SH-SY5Y (cell line): ENCODE measurements around the gene ETFRF1.

ENCODE experiments used
- GATA2 ChIP-seq: IDR thresholded peaks from 2 replicates; pipeline ENCODE4 v1.6.1; 2011; ENCODE audit warnings: mild to moderate bottlenecking, low read depth, low read length
- GATA3 ChIP-seq: IDR thresholded peaks from 2 replicates; pipeline ENCODE4 v1.6.1; 2011; ENCODE audit warnings: low read depth, mild to moderate bottlenecking, low read length, moderate library complexity

The ETFRF1 gene

DNA sequence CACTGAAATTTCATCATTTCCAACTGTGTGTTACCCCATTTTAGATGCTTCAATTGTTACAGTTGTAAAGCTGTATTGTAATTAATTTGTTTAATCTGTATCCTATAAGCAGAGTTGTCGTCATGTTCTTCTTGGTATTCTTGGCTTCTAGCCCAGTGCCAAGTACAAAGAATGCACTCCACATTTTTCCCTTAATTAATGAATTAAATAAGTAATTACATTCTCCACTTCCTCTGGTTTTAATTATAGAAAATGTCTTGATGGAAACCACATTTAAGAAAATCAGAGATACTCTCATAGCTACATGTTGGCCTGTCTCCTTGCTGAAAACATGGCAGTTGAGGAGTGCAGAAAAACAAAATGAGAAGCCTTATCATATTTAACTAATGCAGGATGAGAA is 823 bp upstream of the ETFRF1 start:
- TF ChIP-seq GATA2 (no peak), GATA3 (no peak)

DNA sequence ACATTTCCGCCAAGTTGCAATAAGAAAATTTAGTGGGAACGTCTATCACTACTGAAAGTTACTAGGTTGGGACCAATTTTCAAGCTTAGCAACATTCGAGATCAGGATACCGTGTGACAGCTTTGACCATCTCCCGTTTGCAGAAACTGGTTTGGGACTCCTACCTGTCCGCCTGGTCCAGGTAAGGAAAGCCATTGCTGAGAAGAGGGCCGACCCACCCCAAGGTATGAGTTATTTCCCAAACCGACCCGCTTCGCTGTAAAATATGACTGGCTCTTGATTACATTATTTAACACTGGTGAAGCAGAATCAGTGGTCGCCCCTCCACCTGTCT is 348 bp upstream of the ETFRF1 start:
- no peak for TF ChIP-seq GATA3

DNA sequence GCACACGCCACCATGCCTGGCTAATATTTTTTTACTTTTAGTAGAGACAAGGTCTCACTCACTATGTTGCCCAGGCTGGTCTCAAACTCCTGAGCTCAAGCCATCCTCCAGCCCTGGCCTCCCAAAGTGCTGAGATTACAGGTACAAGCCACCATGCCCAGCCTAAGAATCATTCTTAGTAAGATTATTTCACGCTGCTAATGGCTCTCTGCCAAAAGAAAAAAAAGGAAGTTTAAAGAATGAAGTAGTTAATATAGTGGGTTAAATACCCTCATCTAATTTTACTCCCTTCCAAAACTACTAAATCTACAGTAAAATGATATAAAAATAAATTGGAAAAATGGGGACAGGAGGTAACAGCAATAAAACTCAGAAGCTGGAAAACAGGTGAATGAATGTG is 2.6 kb downstream of the ETFRF1 start:
- TF ChIP-seq GATA2, result no peak
- TF ChIP-seq GATA3, result no peak

DNA sequence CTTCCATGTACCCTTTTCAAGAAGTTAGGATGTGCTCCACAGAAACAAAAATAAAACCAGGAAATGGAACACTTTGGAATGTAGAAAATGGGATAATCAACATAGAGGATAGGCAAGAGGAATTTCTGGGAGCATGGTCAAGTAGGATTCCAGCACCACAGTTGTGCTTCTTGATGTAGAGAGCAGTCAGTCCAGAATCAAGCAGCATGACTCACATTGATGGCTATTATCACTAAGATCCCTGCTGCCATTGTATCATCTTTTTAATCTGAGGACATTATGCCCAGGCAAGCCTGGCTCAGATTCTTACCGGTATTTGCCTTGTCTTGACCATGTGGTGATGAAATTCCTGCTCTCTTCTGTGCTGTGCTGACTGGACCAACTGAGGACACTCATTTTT is 5.7 kb downstream of the ETFRF1 start:
- TF ChIP-seq GATA2, result no peak
- no peak for TF ChIP-seq GATA3

DNA sequence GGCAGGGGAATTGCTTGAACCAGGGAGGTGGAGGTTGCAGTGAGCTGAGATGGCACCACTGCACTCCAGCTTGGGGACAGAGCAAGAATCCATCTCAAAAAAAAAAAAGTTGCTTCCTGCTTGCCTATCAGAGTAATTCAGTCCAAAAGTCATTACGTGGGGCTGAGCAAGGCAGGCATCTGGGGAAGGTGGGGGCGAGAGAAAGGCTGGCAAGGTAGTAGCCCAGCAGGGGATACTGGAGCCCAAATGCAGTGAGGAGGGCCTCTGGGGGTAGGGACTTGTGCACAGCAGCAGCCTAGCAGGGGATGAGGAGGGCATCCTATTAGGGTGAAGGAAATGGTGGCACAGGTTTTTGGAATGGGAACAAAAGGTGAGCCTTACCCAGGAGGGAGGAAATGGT is 7.1 kb downstream of the ETFRF1 start:
- no peak for TF ChIP-seq GATA2
- TF ChIP-seq GATA3, result no peak

DNA sequence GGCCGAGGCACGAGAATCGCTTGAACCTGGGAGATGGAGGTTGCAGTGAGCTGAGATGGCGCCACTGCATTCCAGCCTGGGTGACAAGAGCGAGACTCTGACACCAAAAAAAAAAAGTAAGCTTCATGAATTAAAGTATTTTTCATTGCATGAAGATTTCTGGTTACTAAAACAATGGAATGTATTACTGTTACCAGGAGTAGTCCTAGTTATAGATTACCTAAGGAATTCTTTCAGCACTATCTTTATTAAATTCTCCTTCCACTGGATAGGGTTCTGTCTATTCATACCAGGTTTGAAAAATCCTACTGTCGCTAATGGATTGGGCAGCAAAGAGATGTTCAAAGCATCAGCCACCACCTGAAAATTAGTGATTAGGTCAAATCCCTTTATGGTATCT is 12.4 kb downstream of the ETFRF1 start:
- TF ChIP-seq GATA3, result no peak
- TF ChIP-seq GATA2, result no peak

DNA sequence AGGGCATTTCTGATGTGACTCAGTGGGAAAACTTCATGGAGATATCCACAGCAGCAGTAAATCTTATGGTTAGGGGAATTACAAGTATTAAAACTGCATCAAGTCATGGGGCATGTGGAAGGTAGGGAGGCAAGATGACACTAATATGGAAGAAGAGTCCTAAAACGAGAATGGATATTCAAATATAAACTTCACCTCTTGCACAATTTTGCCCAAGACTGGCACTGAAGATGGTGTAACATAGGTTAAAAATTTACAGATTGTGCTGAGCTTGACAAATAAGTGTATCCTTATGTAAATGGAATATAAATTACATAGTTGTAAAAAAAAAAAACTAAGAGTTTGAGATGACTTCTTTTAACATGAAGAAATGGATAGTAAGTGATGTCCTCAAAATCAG is 12.8 kb downstream of the ETFRF1 start:
- TF ChIP-seq GATA3, result no peak
- no peak for TF ChIP-seq GATA2

DNA sequence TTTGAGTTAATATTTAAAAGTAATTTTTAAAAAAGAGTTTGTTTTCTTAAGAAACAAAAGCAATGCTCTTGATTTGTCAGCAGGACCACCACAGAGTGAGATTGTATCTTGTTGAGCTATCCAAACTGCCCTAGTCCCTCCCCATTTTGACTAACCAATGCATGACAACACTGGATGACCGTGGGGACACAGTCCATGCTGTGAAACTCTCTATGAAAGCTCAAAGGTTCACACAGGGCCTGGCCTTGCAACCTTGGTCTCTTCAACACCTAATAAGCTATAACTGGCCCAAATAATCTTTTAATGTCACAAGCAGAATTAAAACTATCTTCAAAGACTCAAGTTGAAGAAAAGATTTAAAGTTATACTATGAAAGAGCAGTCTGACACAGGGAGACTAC is 13.5 kb downstream of the ETFRF1 start:
- TF ChIP-seq GATA3 (no peak), GATA2 (no peak)

DNA sequence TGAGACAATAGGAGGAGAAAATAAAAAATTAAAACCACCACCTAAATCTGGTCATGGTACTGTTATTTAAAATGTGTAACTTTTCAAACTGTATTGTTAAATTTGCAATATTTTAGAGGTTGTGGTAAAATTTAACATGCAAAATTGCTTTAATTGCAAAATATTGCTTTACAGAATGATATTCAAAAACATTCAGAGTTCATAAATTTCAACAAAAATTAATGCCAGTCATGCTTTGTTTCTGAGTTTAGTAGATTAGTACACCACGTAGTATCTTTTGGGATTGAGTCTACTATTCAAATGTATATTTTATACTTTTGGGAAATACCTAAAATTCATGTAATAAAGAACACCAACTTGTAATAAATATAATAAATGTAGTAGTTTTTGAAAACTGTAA is 18.3 kb downstream of the ETFRF1 start:
- TF ChIP-seq GATA2 (no peak), GATA3 (no peak)

DNA sequence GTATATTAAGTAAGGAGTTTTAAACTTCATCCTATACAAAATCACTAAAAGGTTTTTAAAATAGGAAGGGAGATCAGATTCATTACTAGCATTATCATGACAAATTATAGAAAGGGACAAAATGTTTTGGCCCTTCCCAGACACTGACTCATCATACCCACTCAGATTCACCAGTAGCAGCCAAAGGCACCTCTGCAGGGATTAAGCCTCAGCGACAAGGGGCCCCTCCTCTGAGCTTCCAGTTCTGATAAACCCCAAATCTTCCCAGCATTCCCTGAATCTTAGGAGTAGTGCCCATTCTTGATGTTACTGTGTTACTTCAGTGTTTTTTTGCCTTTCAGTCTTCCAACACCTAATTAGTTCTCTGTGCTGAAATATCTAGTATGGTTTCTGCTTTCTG is 41.2 kb downstream of the ETFRF1 start:
- TF ChIP-seq GATA2, result no peak

DNA sequence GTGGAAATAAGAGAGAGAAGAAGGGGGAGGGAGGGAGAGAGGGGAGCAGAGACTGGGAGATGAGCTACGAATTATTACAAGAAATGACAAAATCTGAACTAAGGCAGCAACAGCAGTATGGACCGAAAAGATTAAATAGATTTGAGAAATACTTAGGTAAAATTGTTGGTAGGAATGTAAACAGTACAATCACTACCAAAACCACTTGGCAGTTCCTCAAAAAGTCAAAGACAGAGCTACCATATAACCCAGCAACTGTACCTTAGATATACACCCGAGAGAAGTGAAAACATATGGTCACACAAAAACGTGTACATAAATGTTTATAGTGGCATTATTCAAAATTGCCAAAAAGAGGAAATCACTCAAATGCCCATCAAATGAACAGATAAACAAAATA is 41.6 kb downstream of the ETFRF1 start:
- TF ChIP-seq GATA3 (no peak), GATA2 (no peak)

DNA sequence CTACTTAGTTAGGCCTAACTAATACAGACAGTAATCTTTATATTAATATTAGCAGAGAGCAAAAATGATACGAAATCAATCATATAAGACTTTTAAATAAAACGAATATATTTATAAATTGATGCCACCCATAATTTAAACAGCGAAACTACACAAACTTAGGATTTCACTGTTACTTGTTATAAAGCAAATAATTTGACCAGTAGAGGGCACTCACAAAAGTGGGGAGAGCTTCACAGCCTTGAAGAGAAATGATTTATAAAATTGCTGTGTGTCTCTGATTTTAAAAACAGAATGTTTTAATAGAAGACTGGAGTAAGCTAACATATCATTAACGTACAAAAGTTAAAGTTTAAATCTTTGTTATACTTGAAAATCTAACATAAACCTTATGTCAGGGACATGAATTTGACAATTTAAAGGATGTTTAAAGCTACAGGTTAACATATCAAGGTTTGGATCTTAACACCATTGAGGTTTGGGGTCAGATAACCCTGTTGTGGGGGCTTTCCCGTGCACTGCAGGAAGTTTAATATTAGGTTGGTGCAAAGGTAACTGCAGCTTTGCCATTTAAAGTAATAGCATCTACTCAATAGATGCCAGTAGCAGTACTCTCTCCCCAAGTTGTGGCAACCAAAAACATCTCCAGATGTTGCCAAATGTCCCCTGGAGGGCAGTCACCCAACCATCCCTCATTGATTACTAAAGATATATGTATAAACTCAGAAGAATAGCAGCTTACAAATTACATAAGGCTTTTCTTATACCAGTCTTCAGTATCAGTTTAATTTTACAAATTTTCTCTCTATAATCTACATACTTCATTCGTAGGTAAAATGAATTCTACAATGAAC is 46.4 kb downstream of the ETFRF1 start:
- no peak for TF ChIP-seq GATA3
- TF ChIP-seq GATA2, result no peak

DNA sequence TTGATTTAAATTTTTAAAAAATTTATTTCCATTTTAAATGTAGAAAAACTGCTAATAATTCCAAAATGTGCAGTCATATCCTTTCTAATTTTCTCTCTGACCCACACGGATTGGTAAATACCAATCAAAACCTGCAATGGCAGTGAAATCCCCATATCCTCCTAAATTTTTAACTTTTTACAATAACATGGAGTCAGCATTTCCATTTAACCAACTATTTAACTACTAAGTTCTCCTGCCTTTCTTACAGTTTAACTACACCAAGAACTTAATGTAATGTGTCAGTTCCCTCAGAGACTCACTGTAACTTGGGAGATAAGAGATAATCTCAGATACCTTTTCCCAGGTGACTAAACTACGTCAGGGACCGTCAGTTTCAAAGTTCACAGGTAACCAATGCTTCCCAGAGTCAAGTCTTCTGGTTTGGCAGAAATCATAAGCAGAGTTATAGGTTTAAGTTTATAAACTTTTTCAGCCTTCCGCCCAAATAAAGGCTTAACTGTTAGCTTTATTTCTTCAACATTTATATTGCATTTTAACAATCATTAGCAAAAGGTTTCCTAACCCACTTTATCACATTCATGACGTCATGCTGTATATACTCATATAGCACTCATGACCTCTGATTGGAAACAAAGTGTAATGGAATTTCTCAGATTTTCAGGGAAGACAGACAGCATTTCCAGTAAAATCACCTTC is 48.1 kb downstream of the ETFRF1 start:
- no peak for TF ChIP-seq GATA3
- TF ChIP-seq GATA2, result no peak

DNA sequence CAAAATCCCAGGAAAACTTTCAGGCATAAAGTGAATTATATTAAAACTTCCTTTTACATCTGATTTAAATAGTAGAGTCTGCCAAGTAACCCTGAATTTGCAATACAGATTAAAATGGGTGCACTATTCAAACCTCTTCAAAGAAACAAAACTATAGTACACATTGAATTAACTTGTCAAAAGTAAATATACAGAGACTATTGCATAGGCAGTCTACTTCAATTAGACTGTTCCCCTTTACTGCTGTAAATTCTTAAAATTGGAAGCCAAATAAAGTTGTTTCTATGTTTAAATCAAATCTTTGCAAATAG is 48.6 kb downstream of the ETFRF1 start:
- no peak for TF ChIP-seq GATA3
- no peak for TF ChIP-seq GATA2

DNA sequence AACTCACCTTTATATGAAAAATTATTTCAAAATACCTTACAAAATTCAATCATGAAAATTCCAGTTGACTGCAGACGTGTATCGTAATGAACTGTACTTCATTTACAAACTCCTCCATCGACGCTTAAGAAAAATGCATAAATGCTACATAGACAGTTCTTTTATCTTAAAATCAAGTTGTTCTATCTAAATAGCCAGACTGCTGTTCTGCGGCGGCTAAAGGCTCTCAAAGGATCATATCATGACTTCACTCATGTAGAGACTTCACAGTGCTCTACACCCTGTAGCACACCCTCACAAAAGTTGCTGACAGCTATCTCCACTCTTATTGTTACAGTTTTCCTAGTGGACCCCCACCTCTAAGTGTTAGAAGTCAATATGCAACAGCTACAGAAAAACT is 50.5 kb downstream of the ETFRF1 start:
- TF ChIP-seq GATA3 (no peak), GATA2 (no peak)

DNA sequence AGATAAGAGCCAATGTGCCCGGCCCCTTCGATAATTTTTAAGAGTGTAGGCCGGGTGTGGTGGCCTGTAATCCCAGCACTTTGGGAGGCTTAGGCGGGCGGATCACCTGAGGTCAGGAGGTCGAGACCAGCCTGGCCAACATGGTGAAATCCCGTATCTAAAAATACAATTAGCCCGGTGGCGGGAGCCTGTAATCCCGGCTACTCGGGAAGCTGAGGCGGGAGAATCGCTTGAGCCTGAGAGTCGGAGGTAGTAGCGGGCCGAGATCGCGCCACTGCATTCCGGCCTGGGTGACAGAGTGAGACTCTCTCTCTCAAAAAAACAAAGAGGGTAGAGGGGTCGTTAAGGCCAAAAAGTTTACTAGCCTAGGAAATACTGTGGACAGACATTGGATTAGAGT is 53.1 kb downstream of the ETFRF1 start:
- TF ChIP-seq GATA3 (no peak), GATA2 (no peak)

DNA sequence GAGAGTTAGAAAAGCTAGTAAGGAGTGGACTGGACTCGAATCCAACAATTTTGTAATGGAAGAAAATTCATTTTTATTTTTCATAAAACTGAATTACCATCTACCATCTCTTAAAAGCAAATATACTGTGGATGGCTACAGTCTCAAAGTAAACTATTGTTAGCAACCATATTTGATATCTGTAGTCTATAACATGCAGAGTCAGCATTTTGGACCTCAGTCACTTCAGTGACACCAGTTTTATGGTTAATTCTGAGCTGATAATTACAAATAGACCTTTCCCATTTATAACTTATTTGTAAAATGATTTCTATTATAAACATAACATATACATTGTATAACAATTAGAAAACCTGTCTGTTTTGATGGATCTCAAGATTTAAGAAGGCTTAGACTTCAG is 53.7 kb downstream of the ETFRF1 start:
- no peak for TF ChIP-seq GATA2
- TF ChIP-seq GATA3, result no peak
